Fibroblast of villous mesenchyme (primary cell): ENCODE data around the gene RPTOR. TPM values are rescaled to one million over a fixed set of nuclear protein-coding genes. Genes with fewer than 3 reads are reported as not detected.
"Not testable (repeated sequence)": the region's sequence is repeated elsewhere in the genome, so short reads cannot be mapped to it uniquely, and the experiment has no call there.

ENCODE experiments used
- DNase-seq: peaks from one replicate; pipeline ENCODE4 v3.0.0-alpha.2; 2010; ENCODE audit warnings: low read depth
- H3K4me3 ChIP-seq: 2 replicates; pipeline ENCODE4 v1.5.1; 2011; ENCODE audit warnings: low read depth, mild to moderate bottlenecking, low read length
- total RNA-seq: library from RNA; depleted of rRNA; stranded (reverse); fragments of >200 nt; gene quantifications from 2 replicates; pipeline ENCODE4 v1.2.3, GENCODE V29; 2012
- TF ChIP-seq, protein P1 (sequence below): IDR thresholded peaks from 2 replicates; pipeline ENCODE4 v1.5.1; 2012; ENCODE audit warnings: low read depth, mild to moderate bottlenecking, low read length; ENCODE audit not compliant: insufficient read depth

Gene RPTOR
- total RNA-seq, 1 donor = 35.8 TPM

DNA sequence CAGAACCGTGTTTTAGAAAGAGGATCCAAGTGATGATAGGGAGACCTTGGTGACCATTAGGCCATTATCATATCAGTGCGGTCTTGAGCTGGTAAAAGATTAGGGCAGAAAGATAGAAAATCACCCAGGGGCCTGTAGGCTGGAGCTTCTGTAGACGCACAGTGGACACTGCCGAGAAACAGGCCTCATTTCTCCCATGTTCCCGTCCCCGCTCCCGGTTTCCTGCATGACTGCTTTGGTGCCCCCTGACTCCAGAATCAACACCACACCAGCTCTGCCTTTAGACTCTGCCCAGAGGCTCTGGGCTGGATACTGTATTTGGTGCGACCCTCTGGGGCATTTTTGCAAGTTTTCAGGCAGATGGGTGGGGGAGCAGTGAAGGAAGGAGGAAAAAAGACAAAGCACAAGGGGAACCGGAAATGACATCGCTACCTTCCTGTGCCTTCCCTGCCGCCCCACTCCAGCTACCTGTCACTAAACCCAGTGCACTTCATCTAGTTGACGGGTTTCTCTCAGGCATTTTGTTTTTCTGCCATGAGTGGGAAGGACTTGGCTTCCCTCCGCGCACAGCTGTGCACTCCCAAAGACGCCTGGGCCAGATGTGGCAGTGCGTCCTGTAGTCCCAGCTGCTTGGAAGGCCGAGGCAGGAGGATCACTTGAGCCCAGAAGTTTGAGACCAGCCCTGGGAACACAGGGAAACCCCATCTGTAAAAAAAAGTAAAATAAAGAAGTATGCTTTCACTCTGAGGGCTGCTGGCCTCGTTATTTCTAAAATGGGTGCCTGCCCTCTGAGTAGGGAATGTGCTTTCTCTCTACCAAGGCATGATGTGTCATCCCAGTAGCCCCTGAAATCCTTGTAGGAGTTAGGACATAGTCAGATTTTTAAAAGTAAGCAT, 214.1 kb downstream of the RPTOR start:
- no peak overlapping the region for H3K4me3 ChIP-seq
- peak; percentile 39 for DNase-seq
- TF ChIP-seq, protein P1, sequence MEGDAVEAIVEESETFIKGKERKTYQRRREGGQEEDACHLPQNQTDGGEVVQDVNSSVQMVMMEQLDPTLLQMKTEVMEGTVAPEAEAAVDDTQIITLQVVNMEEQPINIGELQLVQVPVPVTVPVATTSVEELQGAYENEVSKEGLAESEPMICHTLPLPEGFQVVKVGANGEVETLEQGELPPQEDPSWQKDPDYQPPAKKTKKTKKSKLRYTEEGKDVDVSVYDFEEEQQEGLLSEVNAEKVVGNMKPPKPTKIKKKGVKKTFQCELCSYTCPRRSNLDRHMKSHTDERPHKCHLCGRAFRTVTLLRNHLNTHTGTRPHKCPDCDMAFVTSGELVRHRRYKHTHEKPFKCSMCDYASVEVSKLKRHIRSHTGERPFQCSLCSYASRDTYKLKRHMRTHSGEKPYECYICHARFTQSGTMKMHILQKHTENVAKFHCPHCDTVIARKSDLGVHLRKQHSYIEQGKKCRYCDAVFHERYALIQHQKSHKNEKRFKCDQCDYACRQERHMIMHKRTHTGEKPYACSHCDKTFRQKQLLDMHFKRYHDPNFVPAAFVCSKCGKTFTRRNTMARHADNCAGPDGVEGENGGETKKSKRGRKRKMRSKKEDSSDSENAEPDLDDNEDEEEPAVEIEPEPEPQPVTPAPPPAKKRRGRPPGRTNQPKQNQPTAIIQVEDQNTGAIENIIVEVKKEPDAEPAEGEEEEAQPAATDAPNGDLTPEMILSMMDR = no peak

DNA sequence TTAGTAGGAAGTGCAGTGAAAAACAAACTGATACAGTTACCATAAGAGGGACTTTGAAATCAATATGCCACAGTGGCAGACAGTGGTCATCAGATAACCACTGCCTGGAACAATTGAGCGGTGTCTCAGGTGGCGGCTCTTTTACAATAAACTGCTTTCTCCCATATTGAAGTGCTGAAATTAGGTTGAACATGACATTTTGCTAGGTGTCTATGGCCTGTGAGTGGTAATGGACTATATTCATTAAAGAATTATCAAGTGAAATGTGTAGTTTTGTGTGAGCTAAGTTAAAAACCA, 214.7 kb downstream of the RPTOR start:
- TF ChIP-seq, protein P1 = no peak
- no peak for DNase-seq
- H3K4me3 ChIP-seq = no peak overlapping the region

DNA sequence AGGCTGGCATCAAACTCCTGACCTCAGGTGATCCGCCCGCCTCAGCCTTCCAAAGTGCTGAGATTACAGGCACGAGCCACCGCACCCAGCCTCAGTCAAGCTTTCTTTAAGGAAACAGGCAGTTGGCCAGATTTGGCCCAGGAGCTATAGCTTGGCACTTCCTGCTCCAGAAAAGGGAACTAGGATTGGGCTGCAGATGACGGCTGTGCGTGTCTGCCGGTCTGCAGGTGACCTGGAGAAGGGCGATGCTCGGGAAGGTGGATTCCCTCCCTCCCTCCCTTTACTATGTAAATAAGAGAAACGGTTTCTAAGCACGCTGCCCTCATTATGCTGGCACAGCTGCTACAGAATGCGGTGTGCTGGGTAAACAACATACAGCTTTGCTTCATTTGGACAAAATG, 215.9 kb downstream of the RPTOR start:
- TF ChIP-seq, protein P1 = no peak
- no peak for DNase-seq
- no peak overlapping the region for H3K4me3 ChIP-seq

DNA sequence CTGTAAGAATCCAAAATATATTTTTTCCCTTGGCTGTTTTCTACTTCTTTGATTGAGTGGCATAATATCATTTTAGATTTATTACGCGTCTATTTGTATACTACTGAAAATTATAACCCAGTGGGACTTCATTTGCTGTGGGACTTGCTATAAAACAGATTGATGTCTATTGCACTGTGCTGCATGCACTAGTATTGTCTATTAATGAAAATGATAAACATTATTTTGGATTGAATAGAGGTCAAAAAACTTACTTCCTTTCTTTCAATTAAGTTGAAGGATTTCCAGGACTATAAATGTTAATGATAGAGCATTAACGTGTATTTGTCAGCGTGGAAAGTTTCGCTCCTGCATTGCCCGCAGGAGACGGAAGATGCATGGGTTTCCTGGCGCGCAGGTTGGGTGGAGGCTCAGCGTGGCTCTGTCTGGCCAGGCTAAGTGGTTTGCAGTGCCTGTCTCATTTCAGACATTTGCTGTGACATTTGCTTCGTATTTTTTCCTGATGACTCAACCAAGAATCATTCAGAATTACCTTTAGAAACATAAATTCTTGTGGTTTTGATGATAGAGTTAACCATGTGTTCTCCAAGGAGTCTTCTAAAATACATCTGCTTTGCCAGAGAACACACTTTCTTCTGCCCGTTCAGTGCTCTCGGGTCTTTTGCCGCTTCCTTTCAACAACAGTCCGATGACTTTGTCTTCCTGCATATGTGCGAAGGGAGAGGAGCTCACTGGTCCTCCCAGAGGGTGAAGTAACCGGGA, 216.7 kb downstream of the RPTOR start:
- peak; percentile 89 for DNase-seq
- TF ChIP-seq, protein P1 = no peak
- H3K4me3 ChIP-seq = no peak overlapping the region

DNA sequence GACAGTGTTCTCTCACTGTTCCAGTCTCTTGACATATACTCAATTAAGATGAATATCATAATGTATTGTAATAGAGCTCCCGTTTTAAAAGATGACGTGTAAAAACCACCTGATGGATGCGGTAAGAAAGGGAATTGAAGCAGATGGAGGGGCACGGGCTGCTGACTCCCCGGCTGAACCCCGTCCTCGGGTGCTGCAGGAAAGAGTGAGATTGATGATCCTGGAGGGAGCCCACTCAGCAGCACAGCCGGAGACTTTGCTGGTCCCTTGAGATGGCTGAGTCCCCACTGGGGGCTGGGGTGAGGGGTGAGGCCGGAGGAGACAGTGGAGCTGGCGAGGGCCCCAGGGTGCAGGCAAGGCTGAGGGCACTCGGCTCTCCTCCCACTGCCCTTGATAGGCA, 217.4 kb downstream of the RPTOR start:
- TF ChIP-seq, protein P1 = no peak
- H3K4me3 ChIP-seq = no peak overlapping the region
- DNase-seq = no peak

DNA sequence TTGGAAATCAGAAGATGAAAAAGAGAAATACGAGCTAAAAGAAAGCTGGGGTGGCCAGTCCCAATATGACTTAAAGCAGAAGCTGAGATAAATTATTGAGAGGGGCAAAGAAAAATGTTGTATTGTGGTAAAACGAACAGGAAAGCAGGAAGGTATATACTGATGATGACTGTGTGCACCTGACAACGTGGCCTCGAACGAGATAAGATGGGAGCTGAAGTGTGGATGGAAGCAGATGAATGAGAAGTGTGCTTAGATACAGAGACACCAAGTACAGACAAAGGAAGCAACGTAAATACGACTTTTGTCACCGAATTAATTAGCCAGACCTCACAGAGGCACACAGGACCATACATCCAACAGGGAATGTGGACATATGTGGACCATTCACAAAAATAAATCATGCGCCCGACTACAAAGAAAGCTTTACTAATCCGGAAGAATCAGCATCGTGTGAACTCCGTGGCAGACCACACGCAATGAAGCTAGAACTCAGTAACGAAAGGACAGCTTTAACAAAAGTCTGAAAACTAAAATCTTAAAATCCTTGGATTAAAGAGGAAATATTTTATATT, 218.7 kb downstream of the RPTOR start:
- DNase-seq = no peak
- H3K4me3 ChIP-seq = no peak overlapping the region
- TF ChIP-seq, protein P1 = no peak

DNA sequence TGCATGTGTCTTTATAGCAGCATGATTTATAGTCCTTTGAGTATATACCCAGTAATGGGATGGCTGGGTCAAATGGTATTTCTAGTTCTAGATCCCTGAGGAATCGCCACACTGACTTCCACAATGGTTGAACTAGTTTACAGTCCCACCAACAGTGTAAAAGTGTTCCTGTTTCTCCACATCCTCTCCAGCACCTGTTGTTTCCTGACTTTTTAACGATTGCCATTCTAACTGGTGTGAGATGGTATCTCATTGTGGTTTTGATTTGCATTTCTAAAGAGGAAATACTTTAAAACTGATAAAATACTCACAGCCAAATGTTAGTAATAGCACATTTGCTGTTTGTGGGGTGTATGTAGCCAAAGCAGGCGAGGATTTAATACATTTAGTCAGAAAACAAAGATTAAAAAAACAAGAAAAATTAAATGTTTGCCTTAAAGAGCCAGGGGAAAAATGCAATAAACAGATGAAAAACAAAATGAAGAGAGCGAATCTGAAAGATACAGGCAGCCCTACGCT, 220.0 kb downstream of the RPTOR start:
- DNase-seq, H3K4me3 ChIP-seq: not testable (repeated sequence)
